Upper lobe of left lung (tissue), 6 donors: ENCODE measurements around the gene MORN2. TPM values are rescaled to one million over a fixed set of nuclear protein-coding genes. Genes with fewer than 3 reads are reported as not detected.

Source experiments
- ATAC-seq, 2 donors: fragments of 200-7000 bp; cut with Tn5 transposase; one replicate each; pipeline ENCODE4 v1.9.1; 2022; ENCODE audit warnings: mild to moderate bottlenecking in 2 of 2, moderate library complexity in 2 of 2; ENCODE audit not compliant: low FRiP score in 2 of 2
- DNase-seq, 2 donors: peaks; one replicate each; pipeline ENCODE4 v3.0.0-alpha.2; 2019 to 2020
- H3K27ac ChIP-seq, 4 donors: fragments of 200-600 bp; sonication (generic); one replicate each; pipeline ENCODE4 v1.5.1; 2016 to 2019
- H3K27me3 ChIP-seq, 4 donors: fragments of 200-600 bp; sonication (generic); one replicate each; pipeline ENCODE4 v1.5.1; 2017 to 2019
- H3K36me3 ChIP-seq, 4 donors: fragments of 200-600 bp; sonication (generic); one replicate each; pipeline ENCODE4 v1.5.1; 2016 to 2019
- H3K4me1 ChIP-seq, 4 donors: fragments of 200-600 bp; sonication (generic); one replicate each; pipeline ENCODE4 v1.5.1; 2018 to 2019
- H3K4me3 ChIP-seq, 4 donors: fragments of 200-600 bp; sonication (generic); one replicate each; pipeline ENCODE4 v1.5.1; 2017 to 2019; ENCODE audit warnings: mild to moderate bottlenecking in 2 of 4, moderate library complexity in 1 of 4
- H3K9me3 ChIP-seq, 4 donors: fragments of 200-600 bp; sonication (generic); one replicate each; pipeline ENCODE4 v1.5.1; 2018 to 2019
- CTCF ChIP-seq, 6 experiments: fragments of 450-650 bp in 4 of 6; fragments of 200-600 bp in 2 of 6; sonication (generic) in 2 of 6; IDR thresholded peaks; one replicate each; pipeline ENCODE4 v1.5.1; 2016 to 2019; ENCODE audit warnings: antibody characterized with exemption in 6 of 6
- EP300 ChIP-seq, 4 donors: sonication (generic); formaldehyde crosslinking; IDR thresholded peaks; one replicate each; pipeline ENCODE4 v1.5.1; 2017; ENCODE audit warnings: antibody characterized with exemption in 4 of 4, control low read depth in 2 of 4
- POLR2A ChIP-seq, 4 donors: fragments of 450-650 bp; IDR thresholded peaks; one replicate each; pipeline ENCODE4 v1.5.1; 2016 to 2017; ENCODE audit warnings: antibody characterized with exemption in 4 of 4, mild to moderate bottlenecking in 2 of 4
- POLR2AphosphoS5 ChIP-seq, 2 donors: sonication (generic); formaldehyde crosslinking; IDR thresholded peaks; one replicate each; pipeline ENCODE4 v1.5.1; 2017; ENCODE audit warnings: antibody characterized with exemption in 2 of 2
- WGBS, 2 donors: methylation state at CpG; one replicate each; pipeline ENCODE4 v1.1.5; 2017 to 2018; 5-methylcytosine and 5-hydroxymethylcytosine counted together
- total RNA-seq, 6 donors: library from RNA; depleted of rRNA in 4 of 6; stranded (reverse); fragments of >200 nt in 4 of 6; gene quantifications; one replicate each; pipeline versions ENCODE4 v1.1.0 to v1.2.1, GENCODE V29; 2016 to 2021
- donor health status: DM: no; HTN: no; CAD: no; lungs with moderate emphysema.
- donor health status: DM: no; HTN: yes; CAD: no; lungs with severe emphysema.

The MORN2 gene
- total RNA-seq, 6 donors from 2014 or later = 6.3 to 36.0 (median 12.1) TPM

DNA sequence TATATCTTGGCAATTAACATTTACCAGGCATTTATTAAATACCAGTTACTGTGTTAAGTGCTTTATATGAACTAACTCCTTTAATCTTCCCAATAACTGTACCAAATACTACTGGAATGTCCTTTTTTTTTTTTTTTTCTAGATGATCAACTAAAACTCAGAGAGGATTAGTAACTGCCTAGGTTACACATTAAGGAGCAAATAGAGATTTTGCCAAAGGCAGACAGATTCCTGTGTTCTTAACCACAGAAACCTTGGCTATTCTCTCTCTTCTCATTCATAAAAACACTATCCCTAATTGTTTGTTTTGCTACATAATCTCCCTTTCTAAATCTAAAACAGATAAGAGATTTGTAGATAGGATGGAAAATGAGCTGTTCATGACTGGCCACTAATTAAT, 13.3 kb upstream of the MORN2 start:
- Histone ChIP-seq H3K36me3 (peaks cover 12 to 61% (median 33%) of the 10 kb centered on the region in 4 donors), H3K27ac (no peak overlapping the region), H3K4me1 (no peaks in the 10 kb centered on the region), H3K4me3 (no peak overlapping the region), H3K9me3 (no peaks in the 10 kb centered on the region), H3K27me3 (no peaks in the 10 kb centered on the region)
- DNase-seq = no peak
- no peak for TF ChIP-seq CTCF (IDR thresholded peaks at IDR 0.05)
- ATAC-seq = no peak

DNA sequence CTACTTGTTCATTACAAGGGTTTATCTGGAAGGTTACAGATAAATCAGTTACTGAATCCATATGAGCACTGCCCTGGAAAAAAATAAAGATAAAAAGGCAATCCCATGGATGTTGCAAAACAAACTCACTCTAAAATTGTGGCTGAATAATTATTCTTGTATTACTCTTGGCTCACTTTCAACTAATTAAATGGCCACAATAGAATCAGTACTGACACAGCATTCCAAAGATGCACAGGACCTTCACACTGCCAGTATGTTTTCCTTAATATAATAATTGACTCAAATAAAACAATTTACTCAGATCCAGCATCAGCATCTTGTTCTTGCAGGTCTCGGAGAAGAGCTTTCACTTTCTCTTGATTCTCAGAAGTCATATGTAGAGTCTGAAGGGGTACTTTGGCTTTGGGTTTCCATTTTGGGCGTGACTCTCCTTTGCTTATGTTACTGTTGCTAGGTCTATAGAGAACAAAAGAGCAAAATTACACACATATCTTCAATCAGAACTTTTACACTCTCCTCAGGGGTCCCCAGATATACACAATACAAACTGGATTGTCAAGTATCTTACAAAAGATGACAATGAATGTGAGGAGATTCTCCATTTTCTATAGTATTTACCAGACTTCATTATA, 12.6 kb upstream of the MORN2 start:
- Histone ChIP-seq H3K4me1 (no peaks in the 10 kb centered on the region), H3K4me3 (no peak overlapping the region), H3K9me3 (no peaks in the 10 kb centered on the region), H3K36me3 (peaks cover 12 to 56% (median 29%) of the 10 kb centered on the region in 4 donors), H3K27ac (no peak overlapping the region), H3K27me3 (no peaks in the 10 kb centered on the region)
- 79 to 86% methylated on average over 2 of the region's 2 CpGs for WGBS, 2 donors
- TF ChIP-seq POLR2A (IDR thresholded peaks at IDR 0.05) = no peak
- no peak for TF ChIP-seq EP300 (IDR thresholded peaks at IDR 0.05)
- TF ChIP-seq POLR2AphosphoS5 (IDR thresholded peaks at IDR 0.05) = no peak
- TF ChIP-seq CTCF (IDR thresholded peaks at IDR 0.05) = no peak
- ATAC-seq (no peak), DNase-seq (no peak)

DNA sequence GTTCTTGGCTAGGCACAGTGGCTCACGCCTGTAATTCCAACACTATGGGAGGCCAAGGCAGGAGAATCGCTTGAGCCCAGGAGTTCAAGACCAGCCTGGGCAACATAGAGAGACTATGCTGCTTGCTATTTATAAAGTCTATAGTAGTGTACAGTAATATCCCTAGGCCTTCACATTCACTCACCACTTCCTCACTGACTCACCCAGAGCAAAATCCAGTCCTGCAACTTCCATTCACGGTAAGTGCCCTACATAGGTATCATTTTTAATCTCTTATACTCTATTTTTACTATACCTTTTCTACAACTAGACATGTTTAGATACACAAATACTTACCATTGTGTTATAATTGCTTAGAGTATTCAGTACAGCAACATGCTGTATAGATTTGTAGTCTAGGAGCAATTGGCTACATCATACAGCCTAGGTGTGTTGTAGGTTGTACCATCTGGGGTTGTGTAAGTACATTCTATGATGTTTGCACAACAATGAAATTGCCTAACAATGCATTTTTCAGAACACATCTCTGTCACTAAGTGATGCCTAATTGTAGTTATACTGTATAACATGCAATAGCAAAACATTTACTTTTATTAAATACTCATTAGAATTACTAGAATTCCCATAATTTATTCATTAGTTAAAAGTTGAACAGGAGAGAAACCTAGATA, 8.9 kb upstream of the MORN2 start:
- no peak overlapping the region for H3K4me3 ChIP-seq
- no peaks in the 10 kb centered on the region for H3K4me1 ChIP-seq
- peaks cover under 1 to 21% (median 9%) of the 10 kb centered on the region in 4 donors for H3K36me3 ChIP-seq
- no peak for DNase-seq
- no peaks in the 10 kb centered on the region for H3K9me3 ChIP-seq
- no peak overlapping the region for H3K27ac ChIP-seq
- no peak for TF ChIP-seq EP300 (IDR thresholded peaks at IDR 0.05)
- TF ChIP-seq CTCF (IDR thresholded peaks at IDR 0.05) = no peak
- no peak for TF ChIP-seq POLR2AphosphoS5 (IDR thresholded peaks at IDR 0.05)
- TF ChIP-seq POLR2A (IDR thresholded peaks at IDR 0.05) = no peak
- 94 to 95% methylated on average over 3 of the region's 3 CpGs for WGBS, 2 donors
- no peak for ATAC-seq
- no peaks in the 10 kb centered on the region for H3K27me3 ChIP-seq

DNA sequence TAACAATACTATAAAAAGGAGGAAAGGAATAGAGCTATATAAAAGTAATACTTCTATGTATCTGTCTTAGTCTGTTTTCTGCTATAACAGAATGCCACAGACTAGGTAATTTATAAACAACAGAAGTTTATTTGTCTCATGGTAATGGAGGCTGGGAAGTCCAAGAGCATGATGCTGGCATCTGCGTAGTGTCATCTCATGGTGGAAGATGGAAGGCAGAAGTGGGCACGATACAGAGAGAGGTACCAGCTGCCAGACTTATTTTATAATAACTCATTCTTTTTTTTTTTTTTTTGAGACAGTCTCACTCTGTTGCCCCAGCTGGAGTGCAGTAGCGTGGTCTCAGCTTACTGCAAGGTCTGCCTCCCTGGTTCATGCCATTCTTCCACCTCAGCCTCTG, 4.3 kb upstream of the MORN2 start:
- no peaks in the 10 kb centered on the region for H3K9me3 ChIP-seq
- WGBS, 2 donors = 98 to 99% methylated on average over 3 of the region's 3 CpGs
- TF ChIP-seq POLR2A (IDR thresholded peaks at IDR 0.05) (no peak), POLR2AphosphoS5 (IDR thresholded peaks at IDR 0.05) (no peak), CTCF (IDR thresholded peaks at IDR 0.05) (no peak), EP300 (IDR thresholded peaks at IDR 0.05) (no peak)
- H3K4me3 ChIP-seq = no peak overlapping the region
- H3K36me3 ChIP-seq = no peaks in the 10 kb centered on the region
- ATAC-seq = no peak
- no peaks in the 10 kb centered on the region for H3K27me3 ChIP-seq
- no peak for DNase-seq
- peaks cover 10 to 13% (median 11%) of the 10 kb centered on the region in 4 donors for H3K4me1 ChIP-seq
- no peak overlapping the region for H3K27ac ChIP-seq

- ATAC-seq (no peak), DNase-seq (no peak)
- no peaks in the 10 kb centered on the region for H3K9me3 ChIP-seq
- no peaks in the 10 kb centered on the region for H3K36me3 ChIP-seq
- TF ChIP-seq POLR2A (IDR thresholded peaks at IDR 0.05) (no peak), CTCF (IDR thresholded peaks at IDR 0.05) (no peak), POLR2AphosphoS5 (IDR thresholded peaks at IDR 0.05) (no peak), EP300 (IDR thresholded peaks at IDR 0.05) (no peak)
- WGBS, 2 donors = 75 to 76% methylated on average over 5 of the region's 5 CpGs
- H3K27me3 ChIP-seq = no peaks in the 10 kb centered on the region
- H3K4me3 ChIP-seq = no peak overlapping the region
- H3K27ac ChIP-seq = no peak overlapping the region
- peaks cover 14 to 17% (median 15%) of the 10 kb centered on the region in 4 donors for H3K4me1 ChIP-seq
These were observed 2.0 kb upstream of the MORN2 start for GRCh38 chr2:38873763-38874162.
